H54 (cell line): ENCODE results near the gene SFRP5.

Experiments used
- DNase-seq: peaks from one replicate; pipeline ENCODE4 v3.0.0; 2011; ENCODE audit warnings: low spot score, mixed read lengths; ENCODE audit not compliant: insufficient read length
- FAIRE-seq: peaks from 3 replicates; lab custom pipeline; 2011; peaks lifted over from hg19 to GRCh38; lab: Jason Lieb, UNC
- POLR2A ChIP-seq: IDR thresholded peaks from 2 replicates; pipeline ENCODE4 v1.6.1; 2011; ENCODE audit warnings: low read depth, mild to moderate bottlenecking, low read length

Gene SFRP5

DNA sequence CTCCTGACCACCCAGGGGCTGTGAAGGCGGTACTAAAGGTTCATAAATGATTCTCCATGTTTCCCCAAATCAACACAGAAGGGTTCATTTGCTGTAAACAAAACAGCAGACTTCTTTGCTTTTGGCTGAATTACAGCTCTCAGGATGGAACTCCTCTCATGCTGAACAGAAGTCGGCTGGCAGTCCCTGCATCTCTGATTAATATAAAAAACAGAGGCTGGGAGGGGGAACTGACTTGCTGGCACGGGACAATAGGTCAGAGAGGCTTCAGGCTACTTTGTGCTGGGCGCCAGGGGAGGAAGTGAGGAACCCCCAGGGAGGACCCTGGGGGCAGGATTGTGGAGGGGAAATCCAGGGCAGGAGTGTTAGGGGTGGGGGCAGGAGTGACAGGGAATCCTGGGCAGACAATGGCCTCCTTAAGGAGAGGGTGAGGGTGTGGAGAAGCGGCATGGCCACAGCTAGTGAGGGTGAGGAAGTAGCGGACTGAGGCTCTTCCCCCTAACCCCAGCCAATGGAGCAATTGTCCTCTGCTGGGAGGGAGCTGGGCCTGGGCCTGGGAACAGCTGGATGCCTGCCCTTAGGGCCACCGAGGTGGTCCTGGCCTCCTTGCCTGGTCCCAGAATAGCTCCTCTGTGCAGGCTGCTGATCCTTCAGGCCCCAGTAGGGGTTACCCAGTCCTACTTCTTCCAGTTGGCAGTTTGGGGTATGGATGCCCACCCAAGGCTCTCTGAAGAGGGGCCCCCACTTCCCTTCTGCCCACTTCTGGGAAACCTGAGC is 9.2 kb upstream of the SFRP5 start:
- DNase-seq (no peak), FAIRE-seq (no peak)
- no peak for TF ChIP-seq POLR2A

DNA sequence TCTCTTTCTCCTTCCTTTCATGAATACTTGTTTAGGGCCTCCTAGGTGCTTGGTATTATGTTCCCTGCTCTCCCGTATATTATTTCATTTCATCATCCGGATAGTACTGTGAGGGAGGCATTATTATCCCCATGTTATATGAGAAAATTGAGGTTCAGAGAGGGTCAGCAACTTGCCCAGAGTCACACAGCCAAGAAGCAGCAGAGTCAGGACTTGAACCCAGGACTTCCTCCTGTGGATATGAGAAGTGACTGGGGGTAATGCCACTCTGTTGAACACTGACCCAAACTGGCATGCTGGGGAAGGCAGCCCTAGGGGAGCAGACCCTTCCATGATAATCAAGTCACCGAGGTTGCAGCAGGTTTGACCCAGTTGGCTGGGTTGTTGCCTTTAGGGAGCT is 8.2 kb upstream of the SFRP5 start:
- no peak for FAIRE-seq
- TF ChIP-seq POLR2A: no peak
- DNase-seq: no peak

DNA sequence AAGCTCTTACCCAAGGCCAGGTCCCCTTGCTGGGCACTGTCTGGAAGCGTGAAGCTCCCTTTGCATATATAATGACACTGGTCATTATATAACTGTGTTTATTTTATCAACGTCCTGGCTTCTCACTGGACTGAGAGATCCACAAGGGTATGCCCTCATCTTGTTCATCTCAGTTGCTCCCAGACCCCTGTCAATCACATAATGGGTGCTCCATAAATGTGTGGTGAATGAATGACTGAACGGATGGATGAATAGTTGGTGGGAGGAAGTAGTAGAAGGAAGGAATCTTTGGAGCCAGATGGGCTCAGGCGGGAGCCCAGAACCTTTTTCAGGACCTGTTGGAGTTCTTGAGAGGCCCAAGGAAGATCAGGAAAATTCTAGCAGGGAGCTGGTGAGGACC is 7.7 kb upstream of the SFRP5 start:
- FAIRE-seq: no peak
- TF ChIP-seq POLR2A: no peak
- DNase-seq: no peak

DNA sequence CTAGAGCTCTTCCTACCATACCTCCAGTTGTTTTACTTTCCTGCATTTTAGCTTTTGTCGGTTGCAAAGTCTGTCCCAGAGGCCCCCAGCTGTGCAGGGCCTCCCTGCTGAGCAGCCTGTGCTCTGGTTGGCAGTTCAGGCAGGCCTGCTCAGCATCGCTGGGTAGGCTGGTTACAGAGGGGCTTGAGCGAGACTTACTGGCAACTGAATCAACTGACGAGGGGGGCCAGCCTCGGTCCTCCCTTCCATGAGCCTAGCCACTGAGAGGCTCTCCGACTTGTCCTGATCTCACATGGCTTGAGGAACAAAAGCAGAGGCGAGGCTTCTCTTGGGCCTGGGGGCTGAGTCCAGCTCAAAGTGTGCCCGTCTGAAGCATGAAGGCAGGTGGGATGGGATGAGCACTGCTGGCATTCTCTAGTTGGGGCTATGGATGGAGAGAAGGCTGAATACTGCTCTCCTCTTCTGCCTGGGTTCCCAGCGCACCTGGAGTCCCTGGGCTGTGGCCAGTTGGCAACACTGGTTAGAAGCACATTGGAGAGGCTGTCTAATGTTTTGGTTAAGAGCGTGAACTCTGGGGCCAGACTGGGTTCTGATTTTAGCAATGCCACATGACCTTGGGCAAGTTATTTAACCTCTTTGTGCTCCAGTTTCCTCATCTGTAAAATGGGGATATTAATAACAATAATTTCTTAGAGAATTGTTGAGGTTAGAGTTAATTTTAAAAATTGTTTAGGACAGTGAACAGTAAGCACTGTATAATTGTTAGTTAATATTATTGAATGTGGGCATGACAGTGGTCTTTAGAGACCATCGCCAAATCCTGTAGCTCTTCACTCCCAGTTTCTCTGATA is 6.9 kb upstream of the SFRP5 start:
- no peak for FAIRE-seq
- TF ChIP-seq POLR2A: no peak
- DNase-seq: no peak

DNA sequence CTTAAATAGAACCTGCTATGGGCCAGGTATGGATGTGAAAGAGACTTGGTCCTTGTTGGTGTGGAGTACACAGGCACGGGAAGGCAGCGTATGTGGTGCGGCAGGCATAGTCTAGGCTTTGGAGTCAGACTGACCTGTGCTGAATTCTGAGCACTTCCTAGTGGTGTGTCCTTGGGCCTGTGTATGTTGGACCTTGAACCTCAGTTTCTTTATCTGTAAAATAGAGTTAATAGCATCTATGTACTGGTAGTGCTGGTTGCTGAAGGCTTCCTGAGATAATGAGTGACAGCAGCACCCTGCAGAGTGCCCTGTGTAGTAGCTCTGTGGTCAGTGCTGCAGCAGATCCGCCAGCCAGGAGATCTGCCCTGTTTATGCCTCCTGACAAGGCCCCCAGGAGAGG is 5.3 kb upstream of the SFRP5 start:
- DNase-seq (no peak), FAIRE-seq (no peak)
- TF ChIP-seq POLR2A: no peak

DNA sequence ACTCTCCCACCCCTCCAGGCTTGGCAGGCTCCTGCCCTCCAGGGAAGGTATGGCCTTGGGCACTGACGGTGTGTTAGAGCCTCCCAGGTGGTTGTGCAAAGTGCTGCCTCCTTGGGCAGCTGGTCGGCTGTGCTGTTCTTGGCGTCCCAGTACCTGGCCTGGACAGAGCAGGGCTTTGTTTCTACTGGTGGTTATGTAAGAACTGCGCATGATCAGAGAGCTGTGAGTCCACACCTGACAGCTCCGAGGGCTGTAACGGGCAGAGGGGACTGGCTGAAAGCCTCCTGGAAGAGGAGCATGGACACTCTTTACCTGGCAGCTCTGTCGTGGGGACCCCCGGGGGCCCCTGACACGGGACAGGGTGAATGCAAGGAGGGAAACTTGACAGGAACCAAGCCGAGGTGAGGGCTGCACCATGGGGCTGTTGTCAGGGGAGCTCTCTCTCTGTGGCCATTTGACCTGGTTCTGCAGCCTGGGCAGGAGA is 3.1 kb upstream of the SFRP5 start:
- FAIRE-seq (no peak), DNase-seq (no peak)
- TF ChIP-seq POLR2A: no peak

DNA sequence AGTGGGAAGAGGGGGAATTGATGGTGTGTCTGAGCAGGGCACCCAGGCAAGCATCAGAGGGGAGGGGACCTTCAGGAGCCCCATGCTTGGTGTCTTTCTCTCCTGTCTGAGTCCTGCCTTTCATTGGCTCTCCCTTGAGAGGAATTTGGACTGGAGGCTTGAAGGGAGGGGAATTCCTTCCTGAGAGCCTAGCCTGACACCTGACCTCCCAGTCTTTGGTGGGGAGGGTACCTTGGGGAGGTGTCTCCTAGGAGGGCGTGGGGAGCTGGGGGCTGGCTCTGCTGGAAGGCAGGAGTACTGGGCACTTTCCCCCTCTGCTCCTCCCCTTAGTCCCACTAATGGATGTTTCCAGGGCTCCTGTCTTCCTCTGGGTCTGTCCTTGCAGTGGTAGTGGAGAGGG is 1.3 kb upstream of the SFRP5 start:
- DNase-seq: no peak
- FAIRE-seq: no peak
- TF ChIP-seq POLR2A: no peak

DNA sequence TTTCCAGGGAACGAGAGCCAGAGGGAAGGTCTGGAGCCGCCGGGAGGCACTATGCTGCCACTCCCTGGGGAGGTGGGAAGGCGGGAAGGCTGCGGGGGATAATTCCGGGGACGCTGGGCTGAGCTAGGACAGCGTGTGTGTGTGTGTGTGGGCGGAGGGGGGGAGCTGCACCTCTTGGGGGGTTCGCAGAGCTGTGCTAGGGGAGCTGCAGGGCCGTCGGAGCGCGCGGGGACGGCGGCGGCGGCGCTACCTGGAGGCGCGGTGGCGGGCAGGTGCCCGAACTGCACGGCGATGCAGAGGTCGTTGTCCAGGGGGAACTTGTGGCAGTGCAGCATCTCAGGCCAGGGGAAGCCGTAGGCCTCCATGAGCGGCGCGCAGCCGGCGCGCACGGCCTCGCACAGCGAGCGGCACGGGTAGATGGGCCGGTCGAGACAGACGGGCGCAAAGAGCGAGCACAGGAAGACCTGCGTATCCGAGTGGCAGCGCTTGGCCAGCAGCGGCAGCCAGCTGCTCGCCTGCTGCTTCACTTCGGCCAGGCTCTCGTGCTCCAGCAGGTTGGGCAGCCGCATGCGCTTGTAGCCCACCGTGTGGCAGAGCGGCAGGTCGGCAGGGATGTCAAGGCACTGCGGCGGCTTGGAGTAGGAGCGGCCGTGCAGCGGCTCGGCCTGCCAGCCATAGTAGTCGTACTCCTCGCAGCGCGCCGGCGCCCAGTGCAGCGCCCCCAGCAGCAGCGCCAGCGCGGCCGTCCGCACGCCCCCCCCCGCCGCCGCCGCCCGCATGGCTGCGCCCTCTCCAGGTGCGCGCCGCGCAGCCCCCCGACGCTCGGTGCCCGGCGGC is 526 bp downstream of the SFRP5 start:
- TF ChIP-seq POLR2A: no peak
- no peak for FAIRE-seq
- DNase-seq: no peak

DNA sequence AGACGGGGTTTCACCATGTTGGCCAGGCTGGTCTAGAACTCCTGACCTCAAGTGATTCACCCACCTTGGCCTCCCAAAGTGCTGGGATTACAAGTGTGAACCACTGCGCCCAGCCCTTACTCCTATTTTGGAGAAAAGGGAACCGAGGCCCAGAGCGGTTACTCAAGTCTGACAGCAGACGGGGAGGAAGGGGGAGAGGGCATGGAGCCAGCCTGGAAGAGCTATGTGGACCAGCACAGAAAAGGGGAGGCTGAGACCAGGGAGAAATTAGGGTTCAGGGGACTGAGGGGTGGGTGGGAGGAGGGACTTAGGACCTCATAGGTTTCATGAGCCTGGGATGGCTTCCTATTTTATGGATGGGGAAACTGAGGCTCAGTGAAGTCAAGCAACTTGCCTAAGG is 1.5 kb downstream of the SFRP5 start:
- DNase-seq: no peak
- TF ChIP-seq POLR2A: no peak
- no peak for FAIRE-seq

DNA sequence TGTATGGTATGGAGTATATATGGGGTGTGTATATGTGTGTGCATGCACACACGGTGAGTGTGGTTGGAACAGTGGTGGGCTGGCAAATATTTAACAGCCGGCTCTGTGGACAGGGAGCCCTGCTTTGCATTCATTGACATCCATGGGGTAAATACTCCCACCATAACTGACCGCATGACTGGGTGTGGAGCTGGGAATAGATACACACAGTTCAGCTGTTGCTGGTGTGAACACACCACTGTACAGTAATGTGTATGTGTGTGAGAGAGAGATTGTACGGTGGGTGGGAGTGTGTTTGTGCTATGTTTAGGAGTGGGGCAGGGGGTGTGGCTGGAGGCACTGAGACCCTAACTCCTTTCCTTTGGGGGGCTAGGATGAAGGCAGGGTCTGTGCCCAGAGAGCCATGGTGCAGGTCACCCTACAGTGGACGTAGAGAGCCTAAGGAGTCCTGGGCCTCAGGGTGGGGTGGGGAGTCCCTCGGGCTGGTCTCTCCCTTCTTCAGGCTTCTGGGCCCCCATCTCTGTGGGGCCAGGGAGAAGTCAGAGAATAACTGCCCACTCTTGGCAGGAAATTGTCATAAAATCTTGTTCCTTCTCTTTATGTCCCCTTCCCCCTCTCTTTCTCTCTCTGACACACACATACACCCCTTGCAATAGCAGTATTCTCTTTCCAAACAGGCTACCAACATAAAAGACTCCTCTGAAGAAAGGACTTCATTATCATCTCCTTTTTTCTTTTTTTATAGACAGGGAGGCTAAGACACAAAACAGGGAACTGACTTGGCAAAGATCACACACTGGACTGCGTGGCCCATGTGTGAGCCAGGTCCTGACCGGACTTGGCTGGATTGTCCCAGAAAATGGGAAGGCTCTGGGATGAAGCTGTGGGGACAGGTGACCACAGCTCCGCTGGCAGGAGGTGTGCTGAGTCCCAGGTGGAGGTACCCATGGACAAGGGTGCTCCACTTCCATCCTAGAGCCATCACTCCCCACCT is 3.2 kb downstream of the SFRP5 start:
- no peak for TF ChIP-seq POLR2A
- FAIRE-seq (no peak), DNase-seq (no peak)

DNA sequence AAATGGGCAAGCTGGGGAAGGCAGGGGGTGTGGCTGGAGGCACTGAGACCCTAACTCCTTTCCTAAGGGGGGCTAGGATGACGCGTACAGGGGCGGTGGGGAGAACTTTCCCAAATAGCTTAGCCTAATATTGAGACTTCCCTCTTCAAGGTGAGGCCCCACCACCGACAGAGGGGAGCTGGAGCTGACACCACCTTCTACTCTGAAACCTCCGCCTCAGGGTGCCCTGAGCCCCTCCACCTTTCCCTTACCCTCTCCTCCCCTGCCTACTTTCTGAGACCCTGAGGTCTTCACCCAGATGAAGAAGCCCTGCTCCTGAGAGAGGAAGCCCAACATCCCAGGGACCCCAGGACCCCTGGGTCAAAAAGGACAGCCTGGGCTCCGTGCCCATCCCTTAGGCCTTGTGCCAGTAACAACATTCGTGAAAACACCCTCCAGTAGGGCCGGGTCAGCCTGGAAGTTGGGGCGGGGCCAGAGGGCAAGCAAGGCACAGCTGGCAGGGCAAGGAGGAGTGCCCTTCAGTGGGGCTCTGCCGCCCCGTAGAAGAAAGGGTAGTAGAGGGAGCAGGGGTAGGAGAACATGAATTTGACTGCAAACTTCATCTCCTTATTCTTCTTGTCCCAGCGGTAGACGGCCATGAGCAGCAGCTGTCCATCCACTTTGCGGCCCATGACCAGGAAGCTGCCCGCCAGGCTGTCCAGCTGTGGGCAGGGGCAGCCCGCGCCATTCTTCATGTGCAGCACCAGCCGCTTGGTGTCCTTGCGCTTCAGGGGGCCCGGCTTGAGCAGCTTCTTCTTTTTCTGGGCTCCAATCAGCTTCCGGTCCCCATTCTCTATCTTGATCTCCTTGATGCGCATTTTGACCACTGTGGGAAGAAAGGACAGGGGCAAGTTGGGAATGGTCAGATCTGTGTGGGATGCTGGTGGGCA is 4.5 kb downstream of the SFRP5 start:
- FAIRE-seq: no peak
- no peak for TF ChIP-seq POLR2A
- DNase-seq: no peak
